Panc1 (cell line): Measurements from ENCODE around the gene NEU1. TPM values are rescaled to one million over a fixed set of nuclear protein-coding genes. Genes with fewer than 3 reads are reported as not detected.
"Not testable (repeated sequence)": the region's sequence is repeated elsewhere in the genome, so short reads cannot be mapped to it uniquely, and the experiment has no call there.

Source experiments
- ATAC-seq: fragments of 200-7000 bp; cut with Tn5 transposase; 2 replicates; pipeline ENCODE4 v1.9.1; 2020; ENCODE audit warnings: mild to moderate bottlenecking, moderate library complexity
- BruUV-seq: library from RNA; stranded (reverse); fragments of 400-500 nt; replicated peaks from 2 replicates; lab custom pipeline; 2021; lab: Mats Ljungman, UMichigan
- CTCF ChIA-PET: fragments of 300-600 bp; sonication (Branson Sonifier 250); formaldehyde crosslinking; loops from one replicate; lab custom pipeline; 2022; ENCODE audit warnings: antibody characterized with exemption; lab: Charles Lee
- POLR2A ChIA-PET: fragments of 300-600 bp; sonication (Branson Sonifier 250); formaldehyde crosslinking; loops from one replicate; lab custom pipeline; 2022; ENCODE audit warnings: antibody characterized with exemption; lab: Charles Lee
- DNase-seq: peaks from one replicate; pipeline ENCODE4 v3.0.0-alpha.2; 2010; ENCODE audit warnings: low read depth, low spot score
- H3K27ac ChIP-seq: 2 replicates; pipeline ENCODE4 v1.5.1; 2011; ENCODE audit warnings: mild to moderate bottlenecking, low read length, inconsistent platforms
- H3K27me3 ChIP-seq: fragments of 200-500 bp; sonication (Bioruptor generic); 2 replicates; pipeline ENCODE4 v1.6.0; 2014; ENCODE audit warnings: low read length, inconsistent platforms; ENCODE audit not compliant: control insufficient read depth, insufficient read depth
- H3K36me3 ChIP-seq: fragments of 200-500 bp; sonication (Bioruptor generic); 2 replicates; pipeline ENCODE4 v1.5.1; 2014; ENCODE audit warnings: inconsistent platforms, mild to moderate bottlenecking, low read length, moderate library complexity; ENCODE audit not compliant: control insufficient read depth, insufficient read depth
- H3K4me1 ChIP-seq: 2 replicates; pipeline ENCODE4 v1.5.1; 2011; ENCODE audit warnings: inconsistent platforms, mild to moderate bottlenecking, low read length, moderate library complexity; ENCODE audit not compliant: control insufficient read depth, insufficient read depth
- H3K4me3 ChIP-seq, 2 experiments: 2 replicates each; pipeline ENCODE4 v1.5.1; 2011 to 2012; ENCODE audit warnings: low read depth in 2 of 2, low read length in 2 of 2, mild to moderate bottlenecking in 2 of 2, inconsistent platforms in 1 of 2, moderate library complexity in 1 of 2
- H3K9me3 ChIP-seq: fragments of 200-500 bp; sonication (Bioruptor generic); 2 replicates; pipeline ENCODE4 v1.5.1; 2014; ENCODE audit warnings: low read depth, mild to moderate bottlenecking, inconsistent platforms, low read length, moderate library complexity; ENCODE audit not compliant: control insufficient read depth, insufficient read depth
- CTCF ChIP-seq: fragments of 450-650 bp; IDR thresholded peaks from 2 replicates; pipeline ENCODE4 v1.5.1; 2017; ENCODE audit warnings: mild to moderate bottlenecking
- POLR2AphosphoS5 ChIP-seq: IDR thresholded peaks from 2 replicates; pipeline ENCODE4 v1.6.1; 2012; ENCODE audit warnings: mild to moderate bottlenecking, low read depth, low read length, moderate library complexity
- REST ChIP-seq, 2 experiments: IDR thresholded peaks; 2 replicates each; pipeline ENCODE4 v1.6.1; 2011 to 2012; ENCODE audit warnings: low read depth in 2 of 2, control low read depth in 1 of 2, low read length in 1 of 2, mild to moderate bottlenecking in 1 of 2, moderate library complexity in 1 of 2; ENCODE audit not compliant: insufficient read depth in 1 of 2
- SIN3A ChIP-seq: IDR thresholded peaks from 2 replicates; pipeline ENCODE4 v1.6.1; 2012; ENCODE audit warnings: low read depth, mild to moderate bottlenecking, low read length, moderate library complexity, borderline replicate concordance; ENCODE audit not compliant: insufficient read depth
- TCF7L2 ChIP-seq: IDR thresholded peaks from 2 replicates; pipeline ENCODE4 v1.6.1; 2011; ENCODE audit warnings: mild to moderate bottlenecking, low read depth, low read length, inconsistent platforms
- in situ Hi-C: cut with HindIII; loops from 2 replicates; pipeline ENCODE4 v1.10.0; 2016; ENCODE audit warnings: low sequenced_read_pairs, low pct_unique_long_range_greater_than_20kb
- intact Hi-C: fragments of 100-400 bp; cut with micrococcal nuclease; formaldehyde crosslinking; loops from one replicate; pipeline ENCODE4 v1.10.0; 2022; ENCODE audit not compliant: unreplicated experiment
- total RNA-seq: library from RNA; stranded (reverse); gene quantifications from one replicate; pipeline ENCODE4 v1.2.1, GENCODE V29; 2021; ENCODE audit not compliant: unreplicated experiment

The NEU1 gene
- total RNA-seq, 1 experiment from 2014 or later = 111 TPM

GRCh38 chr6:31822036-31822821 lies 40.4 kb downstream of the NEU1 start:
- no TSS peak for BruUV-seq
- H3K27ac ChIP-seq = peak overlapping the region; percentile 98
- H3K4me3 ChIP-seq = peak overlapping the region; percentile 62 to 82
- TF ChIP-seq SIN3A (no peak), TCF7L2 (peak; percentile 47; the same call in 1 of the 2 replicates)
- intact Hi-C loops = loop anchor here (10.0 kb wide), 1 partner anchor 47 kb away; the partner anchor contains the start of gene VWA7
- DNase-seq = no peak
- POLR2A ChIA-PET = interaction anchor here (0.5 to 1.1 kb wide), 3 partner anchors 23 to 95 kb away, joined by 4 to 8 read pairs (median 4); no protein-coding TSS in a partner anchor
- H3K27me3 ChIP-seq = no peaks in the 10 kb centered on the region
- peaks cover 40% of the 10 kb centered on the region for H3K4me1 ChIP-seq
- no peaks in the 10 kb centered on the region; the same call in 1 of the 2 replicates for H3K36me3 ChIP-seq
- CTCF ChIA-PET = interaction anchor here (1.2 kb wide), 1 partner anchor 49 kb away, joined by 3 read pairs; no protein-coding TSS in a partner anchor
- in situ Hi-C loops = no loop called here
- ATAC-seq = peak; percentile 30
- no peaks in the 10 kb centered on the region for H3K9me3 ChIP-seq

GRCh38 chr6:31821301-31822035 lies 41.2 kb downstream of the NEU1 start:
- Histone ChIP-seq H3K36me3 (no peaks in the 10 kb centered on the region; the same call in 1 of the 2 replicates), H3K4me3 (peak overlapping the region; percentile 62 to 82), H3K4me1 (peaks cover 37% of the 10 kb centered on the region), H3K9me3 (no peaks in the 10 kb centered on the region), H3K27me3 (no peaks in the 10 kb centered on the region), H3K27ac (peak overlapping the region; percentile 94)
- no TSS peak for BruUV-seq
- intact Hi-C loops (loop anchor here (10.0 kb wide), 1 partner anchor 47 kb away; the partner anchor contains the start of gene VWA7), in situ Hi-C loops (no loop called here)
- ATAC-seq (peak; percentile 68), DNase-seq (no peak)
- TF ChIP-seq SIN3A = 0 out of 2 replicates have a peak, but pooled peaks have one; percentile 3
- no peak for TF ChIP-seq REST (IDR thresholded peaks at IDR 0.05; ENCODE audit: insufficient read depth in 1 of 2, low read depth in 2 of 2, low read length in 1 of 2)
- TF ChIP-seq POLR2AphosphoS5 = peak; percentile 62
- no peak for TF ChIP-seq TCF7L2
- no peak for TF ChIP-seq CTCF
- ChIA-PET POLR2A (interaction anchor here (0.5 to 0.9 kb wide), 4 partner anchors 20 to 170 kb away, joined by 3 to 8 read pairs (median 4); no protein-coding TSS in a partner anchor), CTCF (interaction anchor here (1.2 kb wide), 1 partner anchor 48 kb away, joined by 3 read pairs; no protein-coding TSS in a partner anchor)

GRCh38 chr6:31820399-31820798 lies 42.2 kb downstream of the NEU1 start:
- H3K27me3 ChIP-seq, H3K9me3 ChIP-seq, BruUV-seq, in situ Hi-C loops, DNase-seq, ATAC-seq, H3K36me3 ChIP-seq: not testable (repeated sequence)
- ChIA-PET POLR2A (interaction anchor here (0.6 to 0.9 kb wide), 3 partner anchors 81 to 168 kb away, joined by 3 to 6 read pairs (median 3); no protein-coding TSS in a partner anchor), CTCF (interaction anchor here (0.7 kb wide), 1 partner anchor 138 kb away, joined by 6 read pairs; no protein-coding TSS in a partner anchor)
- Histone ChIP-seq H3K27ac (peak overlapping the region; percentile 94), H3K4me1 (peaks cover 31% of the 10 kb centered on the region), H3K4me3 (peak overlapping the region in 1 of 2 experiments; percentile 82; a peak in 3 of 4 replicates)
- intact Hi-C loops = loop anchor here (10.0 kb wide), 1 partner anchor 46 kb away; the partner anchor contains the start of gene VWA7
